C4-2B (cell line): ENCODE measurements around the gene WDR74.

Experiments
- H3K27ac ChIP-seq: fragments of 450-650 bp; 2 replicates; pipeline ENCODE4 v1.5.1; 2017
- ZFX ChIP-seq: fragments of 450-650 bp; IDR thresholded peaks from 2 replicates; pipeline ENCODE4 v1.6.1; 2017
- TF ChIP-seq, protein P1 (sequence below): fragments of 450-650 bp; conservative IDR thresholded peaks from 2 replicates; pipeline ENCODE4 v1.5.1; 2017; ENCODE audit warnings: mild to moderate bottlenecking

Gene WDR74

DNA sequence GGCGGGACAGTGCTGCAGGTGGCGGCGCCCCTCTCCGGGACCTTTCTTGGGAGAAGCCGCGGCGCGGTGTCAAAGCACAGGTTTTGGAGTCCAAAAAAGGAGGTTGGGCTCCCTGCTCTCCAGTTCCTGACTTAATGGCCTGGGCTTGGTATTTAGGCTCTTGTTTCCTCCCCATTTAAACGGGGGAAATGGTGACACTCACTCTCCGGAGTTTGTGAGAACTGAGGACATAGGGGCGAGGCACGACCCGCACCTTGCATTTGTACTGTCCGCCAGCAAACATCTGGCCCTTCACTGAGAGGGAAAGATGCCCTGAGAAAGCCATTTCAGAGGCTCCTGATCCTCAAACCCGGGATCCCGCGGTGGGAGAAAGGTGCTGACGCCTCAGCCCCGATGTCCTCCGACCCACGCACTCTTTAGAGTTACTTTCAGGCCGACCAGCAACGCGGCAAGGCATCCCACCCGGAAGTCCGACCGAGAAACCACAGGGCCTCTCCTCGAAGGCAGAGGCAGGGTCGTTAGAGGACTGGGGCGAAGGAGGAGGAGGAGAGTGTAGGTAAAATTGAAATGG is 2.9 kb upstream of the WDR74 start:
- peak overlapping the region; percentile 93 for H3K27ac ChIP-seq
- TF ChIP-seq ZFX: no peak
- TF ChIP-seq, protein P1, sequence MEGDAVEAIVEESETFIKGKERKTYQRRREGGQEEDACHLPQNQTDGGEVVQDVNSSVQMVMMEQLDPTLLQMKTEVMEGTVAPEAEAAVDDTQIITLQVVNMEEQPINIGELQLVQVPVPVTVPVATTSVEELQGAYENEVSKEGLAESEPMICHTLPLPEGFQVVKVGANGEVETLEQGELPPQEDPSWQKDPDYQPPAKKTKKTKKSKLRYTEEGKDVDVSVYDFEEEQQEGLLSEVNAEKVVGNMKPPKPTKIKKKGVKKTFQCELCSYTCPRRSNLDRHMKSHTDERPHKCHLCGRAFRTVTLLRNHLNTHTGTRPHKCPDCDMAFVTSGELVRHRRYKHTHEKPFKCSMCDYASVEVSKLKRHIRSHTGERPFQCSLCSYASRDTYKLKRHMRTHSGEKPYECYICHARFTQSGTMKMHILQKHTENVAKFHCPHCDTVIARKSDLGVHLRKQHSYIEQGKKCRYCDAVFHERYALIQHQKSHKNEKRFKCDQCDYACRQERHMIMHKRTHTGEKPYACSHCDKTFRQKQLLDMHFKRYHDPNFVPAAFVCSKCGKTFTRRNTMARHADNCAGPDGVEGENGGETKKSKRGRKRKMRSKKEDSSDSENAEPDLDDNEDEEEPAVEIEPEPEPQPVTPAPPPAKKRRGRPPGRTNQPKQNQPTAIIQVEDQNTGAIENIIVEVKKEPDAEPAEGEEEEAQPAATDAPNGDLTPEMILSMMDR: no peak

DNA sequence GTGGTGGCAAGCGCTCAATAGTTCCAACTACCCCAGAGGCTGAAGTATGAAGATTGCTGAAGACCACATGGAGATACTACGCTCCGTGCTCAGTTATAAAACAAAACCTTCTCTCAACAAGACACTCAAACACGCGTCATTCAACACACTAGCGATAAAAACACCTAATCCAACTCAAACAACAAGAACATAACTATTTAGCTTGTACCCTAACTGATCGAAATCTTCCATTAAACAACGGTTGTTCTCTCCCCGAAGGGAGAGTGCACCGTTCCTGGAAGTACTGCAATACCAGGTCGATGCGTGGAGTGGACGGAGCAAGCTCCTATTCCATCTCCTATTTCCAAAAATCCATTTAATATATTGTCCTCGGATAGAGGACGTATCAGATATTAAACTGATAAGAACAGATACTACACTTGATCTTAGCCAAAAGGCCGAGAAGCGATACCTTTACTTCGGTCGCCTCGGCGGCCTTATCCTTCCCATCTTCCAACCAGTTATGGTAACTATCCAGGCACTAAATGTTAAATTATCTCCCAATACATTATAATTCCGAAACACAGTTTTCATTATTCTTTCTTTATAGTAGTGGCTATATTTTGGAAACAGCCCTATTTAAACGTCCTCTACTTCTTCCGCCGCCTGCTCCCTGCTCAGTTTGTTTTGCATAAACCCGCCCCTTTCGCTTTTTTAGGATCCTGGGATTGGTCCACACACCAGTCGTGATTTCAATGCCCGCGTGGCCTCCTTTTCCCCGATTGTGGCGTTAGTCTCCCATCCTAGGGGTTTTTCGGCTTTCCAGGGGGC is 2.2 kb upstream of the WDR74 start:
- TF ChIP-seq ZFX: no peak
- TF ChIP-seq, protein P1: no peak
- H3K27ac ChIP-seq: peak overlapping the region; percentile 93

DNA sequence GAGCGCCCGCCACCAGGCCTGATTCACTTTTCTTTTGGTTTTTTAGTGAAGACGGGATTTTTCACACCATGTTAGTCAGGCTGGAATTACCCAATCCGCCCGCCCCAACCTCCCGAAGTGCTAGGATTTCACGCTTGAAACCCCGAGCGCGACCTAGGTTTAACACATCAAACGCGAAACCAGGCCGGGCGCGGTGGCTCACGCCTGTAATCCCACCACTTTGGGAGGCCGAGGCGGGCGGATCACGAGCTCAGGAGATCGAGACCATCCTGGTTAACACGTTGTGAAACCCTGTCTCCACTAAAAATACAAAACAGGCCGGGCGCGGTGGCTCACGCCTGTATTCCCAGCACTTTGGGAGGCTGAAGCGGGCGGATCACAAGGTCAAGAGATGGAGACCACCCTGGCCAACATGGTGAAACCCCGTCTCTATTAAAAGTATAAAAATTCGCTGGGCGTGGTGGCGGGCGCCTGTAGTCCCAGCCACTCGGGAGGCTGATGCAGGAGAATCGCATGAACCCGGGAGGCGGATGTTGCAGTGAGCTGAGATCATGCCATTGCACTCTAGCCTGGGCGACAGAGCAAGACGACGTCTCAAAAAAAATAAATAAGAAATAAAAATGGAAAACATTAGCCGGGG is 1.5 kb upstream of the WDR74 start:
- H3K27ac ChIP-seq: peak overlapping the region; percentile 87

DNA sequence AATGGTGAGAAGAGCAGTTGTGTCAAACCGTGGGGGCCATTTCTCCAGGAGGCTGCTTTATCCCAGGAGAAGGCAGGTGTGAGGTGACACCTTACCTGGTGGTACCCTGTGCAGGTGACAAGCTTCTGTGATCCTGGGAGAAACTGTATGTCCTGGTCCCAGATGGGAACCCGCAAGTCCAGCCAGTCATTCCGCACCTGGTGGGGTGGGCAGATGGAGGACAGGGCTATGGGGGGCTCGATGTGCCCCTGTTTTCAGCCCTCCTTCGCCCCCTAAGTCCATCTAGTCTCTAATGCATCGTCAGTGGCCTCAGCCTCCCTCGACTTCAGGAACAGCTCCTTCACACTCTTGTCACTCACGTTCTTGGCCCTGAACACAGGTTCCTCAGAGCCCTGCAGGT is 4.1 kb downstream of the WDR74 start:
- TF ChIP-seq ZFX: no peak
- TF ChIP-seq, protein P1: no peak
- H3K27ac ChIP-seq: no peak overlapping the region

DNA sequence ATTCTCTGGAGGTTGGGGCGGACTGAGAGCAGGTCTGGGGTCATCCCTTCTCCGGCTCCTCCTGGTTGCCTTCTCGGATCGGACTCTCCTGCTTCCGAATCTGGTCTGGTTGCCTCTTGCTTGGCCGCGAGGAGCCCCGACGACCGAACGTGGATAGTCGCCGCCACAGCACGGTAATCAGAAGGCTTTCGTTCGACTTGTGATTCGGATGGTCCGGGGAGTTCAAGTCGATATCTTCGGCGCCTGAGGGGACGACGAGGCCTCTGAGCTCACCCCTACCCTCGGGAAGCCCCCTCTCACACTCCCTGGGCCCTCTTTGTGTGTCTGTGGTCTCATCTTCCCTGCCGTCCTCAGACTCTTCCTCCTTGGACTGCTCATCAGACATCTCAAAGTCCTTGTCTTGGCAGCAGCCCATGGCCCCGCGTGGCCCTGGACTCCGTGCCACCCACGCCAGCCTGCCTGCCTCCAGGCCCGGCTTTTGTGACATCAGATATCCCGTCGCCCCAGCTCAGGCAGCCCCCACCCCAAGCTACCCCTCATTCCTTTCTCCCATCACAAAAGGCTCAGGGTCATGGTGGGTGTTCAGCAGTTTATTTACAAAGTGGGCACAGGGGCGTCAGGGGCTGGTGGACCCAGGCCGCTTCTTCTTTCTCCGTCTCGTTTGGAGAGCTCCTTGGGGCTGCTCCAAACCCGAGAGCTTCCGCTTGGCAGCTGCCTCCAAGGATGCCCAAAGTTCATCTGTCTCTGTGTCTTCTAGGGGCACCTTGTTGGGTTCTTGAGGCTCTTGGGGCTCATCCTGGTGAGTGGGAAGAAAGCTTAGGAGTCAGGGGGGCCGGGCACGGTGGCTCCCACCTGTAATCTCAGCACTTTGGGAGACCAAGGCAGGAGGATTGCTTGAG is 6.8 kb downstream of the WDR74 start, which contains the start of gene TEX54:
TSS of gene TEX54 (minus strand) at position 506 of the 899 bp plus-strand sequence.
- TF ChIP-seq ZFX: no peak
- TF ChIP-seq, protein P1: no peak
- H3K27ac ChIP-seq: peak within 1 kb of the TSS; percentile 73

DNA sequence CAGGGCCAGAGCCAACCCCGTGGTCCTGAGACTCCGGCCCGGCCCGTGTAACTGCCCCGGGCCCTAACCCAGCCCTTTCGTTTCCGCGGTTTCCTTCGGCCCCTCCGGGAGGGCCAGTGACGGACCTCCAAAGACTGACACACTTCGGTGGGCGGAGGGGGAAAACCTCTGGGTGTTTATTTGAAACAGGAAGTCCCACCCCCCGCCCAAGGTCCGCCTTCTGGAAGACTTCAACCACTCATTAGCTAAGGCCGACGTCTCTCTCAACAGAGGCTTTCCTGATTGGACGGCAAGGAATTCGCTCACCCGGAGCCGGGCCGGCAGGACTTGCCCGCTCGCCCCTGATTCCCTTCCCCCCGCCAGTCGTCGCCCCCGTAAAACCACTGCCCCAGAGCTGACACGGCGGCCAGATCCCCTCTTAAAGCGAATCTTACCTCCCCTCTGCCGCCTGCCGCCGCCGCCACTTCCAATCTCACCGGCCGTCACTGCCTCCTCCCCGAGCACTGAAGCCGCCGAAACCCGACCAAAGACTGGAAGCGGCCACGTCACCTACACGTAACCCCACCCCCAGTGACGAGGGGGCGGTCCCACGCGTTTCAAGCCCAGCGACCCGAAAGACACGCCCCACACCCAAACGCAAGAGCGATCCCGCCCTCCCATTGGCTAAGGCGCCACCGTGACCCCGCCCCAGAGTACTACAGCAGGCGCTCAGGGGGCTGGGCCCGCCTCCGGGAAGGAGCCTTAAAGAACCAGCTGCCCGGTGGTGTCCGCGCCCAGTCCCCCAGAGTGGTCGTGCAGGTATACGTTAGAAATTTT is 7.7 kb downstream of the WDR74 start, which contains the start of gene STX5:
TSS of gene STX5 (minus strand) at position 532 of the 816 bp plus-strand sequence. CDS start 808 bp downstream, outside the sequence.
- H3K27ac ChIP-seq: peak within 1 kb of the TSS; percentile 73
- no peak for TF ChIP-seq ZFX
- TF ChIP-seq, protein P1: no peak
